OCI-LY7 (cell line): Measurements from ENCODE around the gene KAT6B.

ENCODE experiments used
- EZH2phosphoT487 ChIP-seq: fragments of 200-600 bp; sonication (generic); IDR thresholded peaks from 2 replicates; pipeline ENCODE4 v1.6.1; 2018; ENCODE audit warnings: low read depth, borderline replicate concordance, mild to moderate bottlenecking, mixed run types, antibody characterized with exemption, low read length, moderate library complexity, mixed read lengths
- TF ChIP-seq, protein P1 (sequence below): fragments of 200-600 bp; sonication (generic); conservative IDR thresholded peaks from 2 replicates; pipeline ENCODE4 v1.5.1; 2014; ENCODE audit warnings: mild to moderate bottlenecking, antibody characterized with exemption, low read length, moderate library complexity, mixed read lengths

DNA sequence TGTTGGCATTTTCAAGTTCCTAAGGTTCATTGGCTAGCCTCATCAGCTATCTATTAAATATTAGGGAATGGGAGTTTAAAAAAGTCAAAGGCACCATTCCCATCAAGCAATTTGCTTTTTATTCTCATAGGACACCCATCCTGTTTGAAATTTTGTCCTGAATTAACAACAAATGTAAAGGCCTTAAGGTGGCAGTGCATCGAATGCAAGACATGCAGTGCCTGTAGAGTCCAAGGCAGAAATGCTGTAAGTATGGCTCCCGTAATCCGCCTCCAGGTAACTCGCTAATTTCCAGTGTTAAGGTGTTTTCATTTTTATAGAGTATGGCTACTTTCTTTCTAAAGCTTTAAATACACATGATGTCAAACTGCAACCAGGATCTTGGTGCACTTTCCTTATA lies 143.1 kb downstream of the KAT6B start:
- TF ChIP-seq, protein P1, sequence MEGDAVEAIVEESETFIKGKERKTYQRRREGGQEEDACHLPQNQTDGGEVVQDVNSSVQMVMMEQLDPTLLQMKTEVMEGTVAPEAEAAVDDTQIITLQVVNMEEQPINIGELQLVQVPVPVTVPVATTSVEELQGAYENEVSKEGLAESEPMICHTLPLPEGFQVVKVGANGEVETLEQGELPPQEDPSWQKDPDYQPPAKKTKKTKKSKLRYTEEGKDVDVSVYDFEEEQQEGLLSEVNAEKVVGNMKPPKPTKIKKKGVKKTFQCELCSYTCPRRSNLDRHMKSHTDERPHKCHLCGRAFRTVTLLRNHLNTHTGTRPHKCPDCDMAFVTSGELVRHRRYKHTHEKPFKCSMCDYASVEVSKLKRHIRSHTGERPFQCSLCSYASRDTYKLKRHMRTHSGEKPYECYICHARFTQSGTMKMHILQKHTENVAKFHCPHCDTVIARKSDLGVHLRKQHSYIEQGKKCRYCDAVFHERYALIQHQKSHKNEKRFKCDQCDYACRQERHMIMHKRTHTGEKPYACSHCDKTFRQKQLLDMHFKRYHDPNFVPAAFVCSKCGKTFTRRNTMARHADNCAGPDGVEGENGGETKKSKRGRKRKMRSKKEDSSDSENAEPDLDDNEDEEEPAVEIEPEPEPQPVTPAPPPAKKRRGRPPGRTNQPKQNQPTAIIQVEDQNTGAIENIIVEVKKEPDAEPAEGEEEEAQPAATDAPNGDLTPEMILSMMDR, result no peak; the same call in 1 of the 2 replicates
- no peak for TF ChIP-seq EZH2phosphoT487
